ENCODE data around the gene GNB1L. TPM values are rescaled to one million over a fixed set of nuclear protein-coding genes. Genes with fewer than 3 reads are reported as not detected.

GNB1L gene
- total RNA-seq, 1 experiment from 2014 or later: 12.2 TPM

DNA sequence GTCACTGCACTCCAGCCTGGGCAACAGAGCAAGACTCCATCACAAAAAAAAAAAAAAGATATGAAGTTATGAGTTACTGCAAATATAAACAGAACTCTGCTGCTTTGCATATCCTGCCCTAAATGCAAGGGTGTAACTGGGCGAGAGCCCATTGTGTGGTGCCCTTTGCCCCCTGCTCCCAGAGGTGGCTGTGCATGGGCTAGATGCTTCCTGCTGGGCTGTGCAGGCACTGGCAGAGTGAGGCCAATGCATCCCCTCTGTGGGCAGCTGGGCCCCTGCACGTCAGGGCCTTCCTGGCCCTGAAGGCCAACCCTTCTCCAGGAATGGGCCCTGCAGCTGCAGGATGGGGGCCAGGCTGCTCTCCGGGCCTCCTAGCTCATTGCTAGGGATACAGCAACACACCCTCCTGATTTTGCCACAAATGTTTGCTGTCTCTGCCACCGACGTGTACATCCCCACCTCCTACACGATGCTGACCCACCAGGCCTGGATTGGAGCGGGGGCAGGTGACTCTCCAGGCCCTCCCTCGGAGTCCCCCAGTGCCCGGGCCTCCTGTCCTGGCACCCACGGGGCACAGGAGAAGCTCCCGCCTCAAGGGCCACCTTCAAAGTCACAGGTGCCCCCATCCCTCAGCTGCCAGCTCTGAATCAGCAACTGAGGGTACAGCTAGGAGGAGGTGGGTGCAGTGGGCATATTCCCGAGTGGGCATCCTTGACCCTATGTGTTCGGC, 46.2 kb upstream of the GNB1L start:
- ChIA-PET CTCF (interaction anchor here (1.1 kb wide), 1 partner anchor 9 kb away, joined by 7 read pairs; no protein-coding TSS in a partner anchor), POLR2A (no interaction called here)
- no TSS peak for BruUV-seq (replicated peaks)
- DNase-seq (ENCODE audit: low read depth, low spot score) (no peak), ATAC-seq (no peak)
- Histone ChIP-seq H3K27ac (ENCODE audit: low read length) (no peak overlapping the region), H3K27me3 (ENCODE audit: control insufficient read depth, insufficient read depth, low read length) (no peaks in the 10 kb centered on the region), H3K36me3 (ENCODE audit: control insufficient read depth, insufficient read depth, low read length) (no peaks in the 10 kb centered on the region), H3K9me3 (ENCODE audit: control insufficient read depth, insufficient read depth, low read depth, low read length) (no peaks in the 10 kb centered on the region), H3K4me3 (ENCODE audit: low read depth in 2 of 2, low read length in 2 of 2) (no peak overlapping the region), H3K4me1 (ENCODE audit: control insufficient read depth, insufficient read depth, low read length) (peaks cover 18% of the 10 kb centered on the region)
- TF ChIP-seq TCF7L2 (IDR thresholded peaks at IDR 0.05; ENCODE audit: low read depth, low read length): no peak
- no peak for TF ChIP-seq POLR2AphosphoS5 (IDR thresholded peaks at IDR 0.05; ENCODE audit: low read depth, low read length)
- TF ChIP-seq, protein P1, sequence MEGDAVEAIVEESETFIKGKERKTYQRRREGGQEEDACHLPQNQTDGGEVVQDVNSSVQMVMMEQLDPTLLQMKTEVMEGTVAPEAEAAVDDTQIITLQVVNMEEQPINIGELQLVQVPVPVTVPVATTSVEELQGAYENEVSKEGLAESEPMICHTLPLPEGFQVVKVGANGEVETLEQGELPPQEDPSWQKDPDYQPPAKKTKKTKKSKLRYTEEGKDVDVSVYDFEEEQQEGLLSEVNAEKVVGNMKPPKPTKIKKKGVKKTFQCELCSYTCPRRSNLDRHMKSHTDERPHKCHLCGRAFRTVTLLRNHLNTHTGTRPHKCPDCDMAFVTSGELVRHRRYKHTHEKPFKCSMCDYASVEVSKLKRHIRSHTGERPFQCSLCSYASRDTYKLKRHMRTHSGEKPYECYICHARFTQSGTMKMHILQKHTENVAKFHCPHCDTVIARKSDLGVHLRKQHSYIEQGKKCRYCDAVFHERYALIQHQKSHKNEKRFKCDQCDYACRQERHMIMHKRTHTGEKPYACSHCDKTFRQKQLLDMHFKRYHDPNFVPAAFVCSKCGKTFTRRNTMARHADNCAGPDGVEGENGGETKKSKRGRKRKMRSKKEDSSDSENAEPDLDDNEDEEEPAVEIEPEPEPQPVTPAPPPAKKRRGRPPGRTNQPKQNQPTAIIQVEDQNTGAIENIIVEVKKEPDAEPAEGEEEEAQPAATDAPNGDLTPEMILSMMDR (IDR thresholded peaks at IDR 0.05): no peak
- no peak for TF ChIP-seq SIN3A (IDR thresholded peaks at IDR 0.05; ENCODE audit: borderline replicate concordance, insufficient read depth, low read depth, low read length)
- TF ChIP-seq, protein P2, sequence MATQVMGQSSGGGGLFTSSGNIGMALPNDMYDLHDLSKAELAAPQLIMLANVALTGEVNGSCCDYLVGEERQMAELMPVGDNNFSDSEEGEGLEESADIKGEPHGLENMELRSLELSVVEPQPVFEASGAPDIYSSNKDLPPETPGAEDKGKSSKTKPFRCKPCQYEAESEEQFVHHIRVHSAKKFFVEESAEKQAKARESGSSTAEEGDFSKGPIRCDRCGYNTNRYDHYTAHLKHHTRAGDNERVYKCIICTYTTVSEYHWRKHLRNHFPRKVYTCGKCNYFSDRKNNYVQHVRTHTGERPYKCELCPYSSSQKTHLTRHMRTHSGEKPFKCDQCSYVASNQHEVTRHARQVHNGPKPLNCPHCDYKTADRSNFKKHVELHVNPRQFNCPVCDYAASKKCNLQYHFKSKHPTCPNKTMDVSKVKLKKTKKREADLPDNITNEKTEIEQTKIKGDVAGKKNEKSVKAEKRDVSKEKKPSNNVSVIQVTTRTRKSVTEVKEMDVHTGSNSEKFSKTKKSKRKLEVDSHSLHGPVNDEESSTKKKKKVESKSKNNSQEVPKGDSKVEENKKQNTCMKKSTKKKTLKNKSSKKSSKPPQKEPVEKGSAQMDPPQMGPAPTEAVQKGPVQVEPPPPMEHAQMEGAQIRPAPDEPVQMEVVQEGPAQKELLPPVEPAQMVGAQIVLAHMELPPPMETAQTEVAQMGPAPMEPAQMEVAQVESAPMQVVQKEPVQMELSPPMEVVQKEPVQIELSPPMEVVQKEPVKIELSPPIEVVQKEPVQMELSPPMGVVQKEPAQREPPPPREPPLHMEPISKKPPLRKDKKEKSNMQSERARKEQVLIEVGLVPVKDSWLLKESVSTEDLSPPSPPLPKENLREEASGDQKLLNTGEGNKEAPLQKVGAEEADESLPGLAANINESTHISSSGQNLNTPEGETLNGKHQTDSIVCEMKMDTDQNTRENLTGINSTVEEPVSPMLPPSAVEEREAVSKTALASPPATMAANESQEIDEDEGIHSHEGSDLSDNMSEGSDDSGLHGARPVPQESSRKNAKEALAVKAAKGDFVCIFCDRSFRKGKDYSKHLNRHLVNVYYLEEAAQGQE (IDR thresholded peaks at IDR 0.05; ENCODE audit: insufficient read depth in 1 of 2, low read depth in 2 of 2, low read length in 1 of 2): no peak
- intact Hi-C loops (cut with micrococcal nuclease; ENCODE audit: unreplicated experiment) (no loop called here), in situ Hi-C loops (cut with HindIII; ENCODE audit: low pct_unique_long_range_greater_than_20kb, low sequenced_read_pairs) (no loop called here)

DNA sequence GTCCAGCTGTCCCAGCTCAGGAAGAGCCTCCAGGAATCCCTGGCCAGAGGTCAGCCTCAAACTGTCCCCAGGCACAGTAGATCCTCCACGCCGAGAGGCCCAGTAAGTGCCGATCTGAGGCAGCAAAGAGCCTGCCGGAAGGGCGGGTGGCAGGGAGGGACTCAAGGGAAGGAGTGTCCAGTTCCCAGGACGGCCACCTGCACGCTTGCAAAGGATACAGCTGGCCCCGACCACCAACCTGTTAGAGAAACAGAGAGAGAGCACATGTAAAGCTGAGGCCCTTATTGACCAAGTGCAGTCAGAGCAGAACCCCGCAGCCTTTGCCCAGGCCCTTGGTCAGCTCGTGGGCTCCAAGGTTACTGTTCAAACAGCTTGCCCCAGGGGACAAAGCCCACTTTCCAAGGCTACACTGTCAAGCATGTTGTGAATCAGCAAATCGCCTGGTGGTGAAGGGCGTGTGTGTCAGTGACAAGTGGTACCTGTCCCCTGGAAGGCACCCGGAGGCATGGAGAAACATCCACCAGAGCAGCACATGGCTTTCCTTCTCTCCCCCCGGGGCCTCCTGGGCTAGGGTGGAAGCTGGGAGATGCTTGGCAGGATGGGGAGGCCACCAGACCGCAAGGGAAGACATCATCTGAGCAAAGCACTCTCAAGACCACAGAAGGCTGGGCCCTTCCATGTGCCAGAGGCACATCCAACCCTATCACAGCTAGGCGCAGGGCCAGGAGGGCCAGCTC, 44.3 kb upstream of the GNB1L start:
- Histone ChIP-seq H3K27ac (ENCODE audit: low read length) (no peak overlapping the region), H3K4me1 (ENCODE audit: control insufficient read depth, insufficient read depth, low read length) (peaks cover 14% of the 10 kb centered on the region), H3K4me3 (ENCODE audit: low read depth in 2 of 2, low read length in 2 of 2) (no peak overlapping the region), H3K36me3 (ENCODE audit: control insufficient read depth, insufficient read depth, low read length) (no peaks in the 10 kb centered on the region), H3K27me3 (ENCODE audit: control insufficient read depth, insufficient read depth, low read length) (no peaks in the 10 kb centered on the region), H3K9me3 (ENCODE audit: control insufficient read depth, insufficient read depth, low read depth, low read length) (no peaks in the 10 kb centered on the region)
- ATAC-seq (no peak), DNase-seq (ENCODE audit: low read depth, low spot score) (no peak)
- CTCF ChIA-PET: no interaction called here
- TF ChIP-seq, protein P2 (IDR thresholded peaks at IDR 0.05; ENCODE audit: insufficient read depth in 1 of 2, low read depth in 2 of 2, low read length in 1 of 2): no peak
- no peak for TF ChIP-seq SIN3A (IDR thresholded peaks at IDR 0.05; ENCODE audit: borderline replicate concordance, insufficient read depth, low read depth, low read length)
- TF ChIP-seq, protein P1 (IDR thresholded peaks at IDR 0.05): no peak
- TF ChIP-seq POLR2AphosphoS5 (IDR thresholded peaks at IDR 0.05; ENCODE audit: low read depth, low read length): no peak
- no peak for TF ChIP-seq TCF7L2 (IDR thresholded peaks at IDR 0.05; ENCODE audit: low read depth, low read length)
- no TSS peak for BruUV-seq (replicated peaks)
- POLR2A ChIA-PET: no interaction called here
- in situ Hi-C loops (cut with HindIII; ENCODE audit: low pct_unique_long_range_greater_than_20kb, low sequenced_read_pairs): no loop called here
- intact Hi-C loops (cut with micrococcal nuclease; ENCODE audit: unreplicated experiment): no loop called here

Measured in Panc1 (cell line).